GM21367 (cell line): ENCODE data around the gene GHRL.
"Not testable (repeated sequence)": the region's sequence is repeated elsewhere in the genome, so short reads cannot be mapped to it uniquely, and the experiment has no call there.

Source experiments
- ATAC-seq: cut with Tn5 transposase; IDR thresholded peaks from one replicate; pipeline ENCODE4 v1.9.1; 2021; ENCODE audit not compliant: unreplicated experiment

GHRL gene

DNA sequence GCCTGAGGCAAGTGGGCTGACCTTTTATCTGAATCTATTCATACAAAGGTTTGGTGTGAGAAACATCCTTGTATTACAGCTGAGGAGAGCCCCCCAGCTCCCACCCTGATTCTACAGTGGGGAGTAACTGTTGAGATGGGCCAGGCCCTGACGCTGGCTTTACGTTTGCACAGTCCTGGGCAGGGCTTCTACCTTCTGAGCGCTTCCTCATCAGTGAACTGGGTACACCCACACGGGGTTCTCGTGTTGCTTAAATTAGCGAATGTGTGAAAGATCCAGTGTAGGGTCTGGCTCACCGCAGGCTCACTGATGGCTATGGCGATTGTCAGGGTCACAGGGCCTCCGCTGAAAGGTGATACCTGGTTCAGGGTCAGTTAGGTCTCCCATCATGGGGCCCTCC is 7.3 kb upstream of the GHRL start:
- ATAC-seq, result no peak

- ATAC-seq, result peak; percentile 51
Measured at GRCh38 chr3:10299679-10300078, 6.9 kb upstream of the GHRL start.

DNA sequence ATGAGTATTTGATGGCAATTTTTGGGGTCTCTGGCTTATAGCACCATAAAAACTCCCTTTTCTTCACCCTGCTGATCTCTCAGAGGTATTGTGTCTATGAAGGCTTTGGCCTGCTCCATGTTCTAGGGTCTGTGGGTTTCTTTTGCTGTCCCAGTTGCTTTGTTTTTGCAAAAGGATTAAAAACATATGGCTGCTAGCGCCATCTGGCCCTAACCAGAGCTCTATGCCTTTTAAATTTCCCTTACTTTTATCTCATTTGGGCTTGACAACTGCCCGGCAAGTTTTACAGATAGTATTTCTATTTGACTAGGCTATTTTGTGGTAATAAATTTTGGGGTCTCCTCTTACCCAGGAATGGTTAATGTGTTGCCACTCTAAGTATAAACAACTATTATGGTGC is 6.4 kb upstream of the GHRL start:
- no peak for ATAC-seq

- ATAC-seq, result not testable (repeated sequence)
Measured at GRCh38 chr3:10298064-10298463, 5.3 kb upstream of the GHRL start.

DNA sequence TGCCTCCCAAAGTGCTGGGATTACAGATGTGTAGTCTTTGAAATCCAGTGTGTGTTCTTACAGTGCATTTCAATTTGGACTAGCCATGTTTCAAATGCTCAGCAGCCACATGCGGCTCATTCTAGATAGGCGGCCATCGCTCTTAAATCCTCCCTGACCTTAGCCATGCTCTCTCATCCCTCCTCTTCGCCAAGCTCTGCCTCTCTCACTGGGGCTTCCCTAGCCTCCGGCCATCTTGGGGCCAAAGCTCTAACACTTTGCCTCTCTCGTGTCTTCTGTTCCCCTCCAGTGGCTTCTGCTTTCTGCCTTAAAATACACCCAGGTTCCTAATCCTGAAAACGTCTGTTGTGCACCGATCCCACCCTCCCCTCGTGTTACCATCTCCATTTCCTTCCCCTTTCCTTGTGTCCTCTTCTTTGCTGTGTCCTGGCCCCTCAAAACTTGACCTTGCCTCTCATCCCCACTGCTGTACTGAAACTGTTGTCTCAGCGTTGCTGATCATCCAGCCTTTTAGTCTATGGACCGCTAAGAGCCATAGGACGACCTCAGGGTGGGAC is 1.4 kb upstream of the GHRL start:
- no peak for ATAC-seq

GRCh38 chr3:10291641-10292040 is 1.1 kb downstream of the GHRL start:
- ATAC-seq, result no peak

- no peak for ATAC-seq
Measured at GRCh38 chr3:10290481-10291176, 2.1 kb downstream of the GHRL start.

- ATAC-seq, result no peak
Measured at GRCh38 chr3:10289787-10290355, 2.9 kb downstream of the GHRL start.

DNA sequence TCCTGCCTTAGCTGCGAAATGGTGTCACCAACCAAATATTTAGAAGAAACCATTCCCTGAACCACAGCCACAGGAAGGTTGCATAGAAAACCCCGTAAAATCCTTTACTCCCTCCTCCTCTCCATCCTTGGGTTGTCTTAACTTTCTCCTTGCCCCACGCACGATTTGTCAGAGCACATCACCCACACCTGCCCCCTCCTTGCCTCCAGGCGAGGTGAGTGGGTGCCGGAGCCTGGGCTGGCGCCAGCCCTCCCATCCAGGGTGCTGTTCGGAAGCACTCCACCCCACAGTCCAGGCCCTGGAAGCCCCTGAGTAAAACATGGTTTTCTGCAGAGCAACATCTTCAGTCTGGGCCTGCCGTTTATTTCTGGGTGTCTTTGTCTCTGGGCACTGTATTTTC is 3.7 kb downstream of the GHRL start:
- no peak for ATAC-seq

DNA sequence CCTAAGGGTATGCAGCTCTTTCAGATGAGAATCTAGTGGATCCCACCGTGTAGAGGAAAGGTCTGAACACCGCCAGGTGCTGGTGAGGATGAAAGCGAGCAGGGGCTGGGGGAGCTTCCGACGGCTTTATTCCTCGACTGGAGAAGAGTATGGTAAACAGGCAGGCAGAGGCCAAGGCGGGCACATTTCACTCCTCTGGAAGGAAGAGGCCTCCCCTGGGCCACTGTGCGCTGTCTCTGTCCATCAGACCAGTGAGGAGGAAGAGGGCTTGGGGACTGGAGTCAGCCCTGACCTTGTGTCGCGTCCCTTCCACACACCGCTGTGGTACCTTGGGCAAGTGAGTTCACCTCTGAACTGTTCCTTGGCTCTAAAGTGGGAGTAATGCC is 4.2 kb downstream of the GHRL start:
- ATAC-seq, result no peak

- ATAC-seq, result no peak
Measured at GRCh38 chr3:10287936-10288574, 4.7 kb downstream of the GHRL start.

- no peak for ATAC-seq
Measured at GRCh38 chr3:10286596-10287295, 6.0 kb downstream of the GHRL start.

DNA sequence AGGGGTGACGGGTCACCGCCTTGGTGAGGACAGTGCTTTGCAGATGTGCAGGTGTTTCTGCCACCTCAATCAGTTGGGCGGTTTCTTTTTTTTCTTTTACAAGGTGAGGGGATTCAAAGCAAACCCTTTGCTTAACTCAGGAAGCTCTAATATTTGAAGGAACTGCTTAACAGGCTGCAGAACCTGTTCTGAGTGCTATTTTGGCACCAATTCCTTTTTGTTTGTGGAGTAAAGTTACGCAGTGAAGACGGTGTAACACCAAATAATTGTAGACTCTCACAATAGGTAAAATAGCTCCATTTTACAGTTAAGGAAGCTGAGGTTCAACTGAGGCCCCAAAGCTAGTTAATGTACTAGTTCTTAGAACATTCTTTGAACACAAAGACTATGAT is 6.6 kb downstream of the GHRL start:
- no peak for ATAC-seq

GRCh38 chr3:10285272-10286132 is 7.2 kb downstream of the GHRL start:
- ATAC-seq, result no peak

GRCh38 chr3:10284496-10284895 is 8.3 kb downstream of the GHRL start:
- ATAC-seq, result no peak

DNA sequence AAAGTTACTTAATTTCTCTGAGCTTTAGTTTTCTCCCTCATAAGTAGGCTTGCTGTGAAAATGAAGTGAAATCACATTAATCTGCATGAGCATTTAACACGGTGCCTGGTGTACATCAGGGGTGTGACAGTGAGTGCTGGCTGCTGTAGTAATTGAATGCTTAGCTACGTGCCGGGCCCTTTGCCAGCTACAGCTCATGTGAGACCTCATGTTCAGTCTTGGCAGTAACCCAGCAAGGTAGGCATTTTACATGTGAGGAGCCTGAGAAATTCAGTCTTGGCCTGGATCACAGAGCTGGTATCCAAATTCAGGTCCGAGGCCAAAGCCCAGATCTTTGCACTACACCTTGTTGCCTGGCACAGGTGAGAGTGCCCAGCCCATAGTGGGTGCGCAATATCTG is 9.1 kb downstream of the GHRL start:
- no peak for ATAC-seq

GRCh38 chr3:10281951-10282350 is 10.8 kb downstream of the GHRL start:
- ATAC-seq, result no peak

DNA sequence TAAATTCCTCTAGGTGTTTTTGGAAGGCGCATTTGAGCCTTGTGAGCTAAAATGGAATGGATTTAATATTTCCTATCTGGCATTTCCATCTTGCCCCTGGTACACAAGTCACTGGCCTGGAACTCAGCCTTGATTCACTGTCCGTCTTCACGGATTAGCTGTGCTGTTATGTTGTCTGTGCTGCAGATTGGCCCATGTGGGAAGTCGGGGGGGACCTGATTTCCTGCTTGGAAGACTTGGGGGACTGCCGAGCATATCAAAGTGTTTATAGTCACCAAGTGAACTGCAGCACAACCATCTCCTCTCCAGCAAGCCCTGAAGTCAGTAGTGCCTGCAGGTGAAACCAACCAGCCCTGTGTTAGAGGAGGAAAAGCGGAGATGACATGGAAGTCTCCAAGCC is 12.2 kb downstream of the GHRL start:
- no peak for ATAC-seq

- no peak for ATAC-seq
Measured at GRCh38 chr3:10280177-10280529, 12.6 kb downstream of the GHRL start.

DNA sequence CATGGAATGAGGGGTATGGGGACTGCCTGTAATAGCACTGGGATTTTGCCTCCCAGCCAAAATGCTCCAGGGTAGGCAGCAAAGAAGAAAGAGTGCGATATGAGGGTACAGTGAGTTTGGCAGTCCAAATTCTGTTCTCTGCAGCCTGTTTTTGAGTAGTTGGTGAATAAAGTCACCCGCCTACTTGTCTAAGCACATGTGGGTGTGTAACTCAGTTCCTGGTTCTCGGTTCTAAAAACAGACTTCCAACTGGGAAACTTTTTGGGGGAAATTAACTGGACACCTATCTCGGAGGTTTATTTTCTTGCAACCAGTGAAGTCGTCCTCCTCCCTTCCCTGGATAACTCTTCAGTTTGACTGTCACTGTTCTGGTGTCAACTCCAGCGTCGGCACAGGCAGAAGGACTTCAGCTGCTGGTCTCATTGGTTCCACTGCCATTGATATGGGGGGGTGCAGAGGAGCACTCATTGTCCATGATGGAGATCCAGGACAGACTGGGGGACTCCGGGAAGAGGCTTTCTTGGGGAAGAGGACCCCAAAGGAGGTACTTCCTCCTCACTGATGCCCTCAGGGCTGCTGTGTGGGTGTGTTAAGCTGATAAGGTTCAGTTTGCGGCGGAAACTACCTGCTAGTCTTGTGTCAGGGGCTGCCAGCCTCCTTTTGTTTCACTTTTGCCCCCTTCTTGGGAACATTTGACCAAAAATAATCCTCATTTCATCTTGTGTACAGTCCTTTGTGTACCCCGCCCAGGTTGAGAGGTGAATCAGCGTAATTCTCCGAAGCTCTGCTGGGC is 13.2 kb downstream of the GHRL start:
- ATAC-seq, result no peak
